ENCODE data around the gene EPB41L4B.
"Not testable (repeated sequence)": the region's sequence is repeated elsewhere in the genome, so short reads cannot be mapped to it uniquely, and the experiment has no call there.

EPB41L4B gene

GRCh38 chr9:109149722-109150121 is 171.1 kb downstream of the EPB41L4B start:
- Histone ChIP-seq H3K27ac (ENCODE audit: low read depth, low read length) (no peak overlapping the region), H3K27me3 (ENCODE audit: control insufficient read depth, insufficient read depth, low read length) (no peaks in the 10 kb centered on the region), H3K4me1 (ENCODE audit: control insufficient read depth, insufficient read depth, low read length) (no peaks in the 10 kb centered on the region), H3K36me3 (ENCODE audit: control insufficient read depth, insufficient read depth, low read length) (no peaks in the 10 kb centered on the region), H3K4me3 (ENCODE audit: low read length) (no peak overlapping the region), H3K9ac (ENCODE audit: low read length) (no peak overlapping the region)

- Histone ChIP-seq H3K27ac (ENCODE audit: low read depth, low read length) (no peak overlapping the region), H3K36me3 (ENCODE audit: control insufficient read depth, insufficient read depth, low read length) (no peaks in the 10 kb centered on the region), H3K27me3 (ENCODE audit: control insufficient read depth, insufficient read depth, low read length) (no peaks in the 10 kb centered on the region), H3K4me1 (ENCODE audit: control insufficient read depth, insufficient read depth, low read length) (no peaks in the 10 kb centered on the region), H3K4me3 (ENCODE audit: low read length) (no peak overlapping the region), H3K9ac (ENCODE audit: low read length) (no peak overlapping the region)
Measured at GRCh38 chr9:109149089-109149488, 171.8 kb downstream of the EPB41L4B start.

GRCh38 chr9:109145051-109145450 is 175.8 kb downstream of the EPB41L4B start:
- Histone ChIP-seq H3K27me3 (ENCODE audit: control insufficient read depth, insufficient read depth, low read length) (no peaks in the 10 kb centered on the region), H3K27ac (ENCODE audit: low read depth, low read length) (no peak overlapping the region), H3K9ac (ENCODE audit: low read length) (no peak overlapping the region), H3K4me3 (ENCODE audit: low read length) (no peak overlapping the region), H3K36me3 (ENCODE audit: control insufficient read depth, insufficient read depth, low read length) (no peaks in the 10 kb centered on the region), H3K4me1 (ENCODE audit: control insufficient read depth, insufficient read depth, low read length) (no peaks in the 10 kb centered on the region)

- Histone ChIP-seq H3K4me1 (ENCODE audit: control insufficient read depth, insufficient read depth, low read length) (no peaks in the 10 kb centered on the region), H3K36me3 (ENCODE audit: control insufficient read depth, insufficient read depth, low read length) (no peaks in the 10 kb centered on the region), H3K4me3 (ENCODE audit: low read length) (no peak overlapping the region), H3K27ac (ENCODE audit: low read depth, low read length) (no peak overlapping the region), H3K9ac (ENCODE audit: low read length) (no peak overlapping the region), H3K27me3 (ENCODE audit: control insufficient read depth, insufficient read depth, low read length) (no peaks in the 10 kb centered on the region)
Measured at GRCh38 chr9:109143881-109144562, 176.8 kb downstream of the EPB41L4B start.

GRCh38 chr9:109141375-109141774 is 179.5 kb downstream of the EPB41L4B start:
- H3K36me3 ChIP-seq (ENCODE audit: control insufficient read depth, insufficient read depth, low read length), result no peaks in the 10 kb centered on the region
- H3K9ac ChIP-seq (ENCODE audit: low read length), result no peak overlapping the region
- H3K4me3 ChIP-seq (ENCODE audit: low read length), result no peak overlapping the region
- H3K27ac ChIP-seq (ENCODE audit: low read depth, low read length), result no peak overlapping the region
- H3K4me1 ChIP-seq (ENCODE audit: control insufficient read depth, insufficient read depth, low read length), result no peaks in the 10 kb centered on the region
- no peaks in the 10 kb centered on the region for H3K27me3 ChIP-seq (ENCODE audit: control insufficient read depth, insufficient read depth, low read length)

GRCh38 chr9:109139851-109140250 is 181.0 kb downstream of the EPB41L4B start:
- H3K27me3 ChIP-seq (ENCODE audit: control insufficient read depth, insufficient read depth, low read length), result no peaks in the 10 kb centered on the region
- H3K4me1 ChIP-seq (ENCODE audit: control insufficient read depth, insufficient read depth, low read length), result no peaks in the 10 kb centered on the region
- no peak overlapping the region for H3K4me3 ChIP-seq (ENCODE audit: low read length)
- H3K36me3 ChIP-seq (ENCODE audit: control insufficient read depth, insufficient read depth, low read length), result no peaks in the 10 kb centered on the region
- H3K9ac ChIP-seq (ENCODE audit: low read length), result no peak overlapping the region
- H3K27ac ChIP-seq (ENCODE audit: low read depth, low read length), result no peak overlapping the region

- no peaks in the 10 kb centered on the region for H3K36me3 ChIP-seq (ENCODE audit: control insufficient read depth, insufficient read depth, low read length)
- H3K4me3 ChIP-seq (ENCODE audit: low read length), result no peak overlapping the region
- H3K27me3 ChIP-seq (ENCODE audit: control insufficient read depth, insufficient read depth, low read length), result no peaks in the 10 kb centered on the region
- H3K4me1 ChIP-seq (ENCODE audit: control insufficient read depth, insufficient read depth, low read length), result no peaks in the 10 kb centered on the region
- H3K27ac ChIP-seq (ENCODE audit: low read depth, low read length), result no peak overlapping the region
- no peak overlapping the region for H3K9ac ChIP-seq (ENCODE audit: low read length)
Measured at GRCh38 chr9:109138421-109138820, 182.4 kb downstream of the EPB41L4B start.

- H3K27ac ChIP-seq (ENCODE audit: low read depth, low read length), result no peak overlapping the region
- no peak overlapping the region for H3K9ac ChIP-seq (ENCODE audit: low read length)
- H3K4me1 ChIP-seq (ENCODE audit: control insufficient read depth, insufficient read depth, low read length), result no peaks in the 10 kb centered on the region
- H3K36me3 ChIP-seq (ENCODE audit: control insufficient read depth, insufficient read depth, low read length), result no peaks in the 10 kb centered on the region
- no peaks in the 10 kb centered on the region for H3K27me3 ChIP-seq (ENCODE audit: control insufficient read depth, insufficient read depth, low read length)
- H3K4me3 ChIP-seq (ENCODE audit: low read length), result no peak overlapping the region
Measured at GRCh38 chr9:109134167-109134578, 186.7 kb downstream of the EPB41L4B start.

GRCh38 chr9:109133533-109133932 is 187.3 kb downstream of the EPB41L4B start:
- Histone ChIP-seq H3K27me3 (ENCODE audit: control insufficient read depth, insufficient read depth, low read length) (no peaks in the 10 kb centered on the region), H3K4me3 (ENCODE audit: low read length) (no peak overlapping the region), H3K27ac (ENCODE audit: low read depth, low read length) (no peak overlapping the region), H3K4me1 (ENCODE audit: control insufficient read depth, insufficient read depth, low read length) (no peaks in the 10 kb centered on the region), H3K36me3 (ENCODE audit: control insufficient read depth, insufficient read depth, low read length) (no peaks in the 10 kb centered on the region), H3K9ac (ENCODE audit: low read length) (no peak overlapping the region)

- no peak overlapping the region for H3K27ac ChIP-seq (ENCODE audit: low read depth, low read length)
- no peak overlapping the region for H3K9ac ChIP-seq (ENCODE audit: low read length)
- H3K4me3 ChIP-seq (ENCODE audit: low read length), result no peak overlapping the region
Measured at GRCh38 chr9:109132567-109133021, 188.3 kb downstream of the EPB41L4B start.

GRCh38 chr9:109129470-109130197 is 191.2 kb downstream of the EPB41L4B start:
- no peak overlapping the region for H3K27ac ChIP-seq (ENCODE audit: low read depth, low read length)
- H3K4me3 ChIP-seq (ENCODE audit: low read length), result no peak overlapping the region
- no peaks in the 10 kb centered on the region for H3K36me3 ChIP-seq (ENCODE audit: control insufficient read depth, insufficient read depth, low read length)
- no peak overlapping the region for H3K9ac ChIP-seq (ENCODE audit: low read length)
- H3K4me1 ChIP-seq (ENCODE audit: control insufficient read depth, insufficient read depth, low read length), result no peaks in the 10 kb centered on the region
- H3K27me3 ChIP-seq (ENCODE audit: control insufficient read depth, insufficient read depth, low read length), result no peaks in the 10 kb centered on the region

More at GRCh38 chr9:109132567-109133021, 188.3 kb downstream of the EPB41L4B start:
- Histone ChIP-seq H3K36me3 (ENCODE audit: control insufficient read depth, insufficient read depth, low read length) (no peaks in the 10 kb centered on the region), H3K27me3 (ENCODE audit: control insufficient read depth, insufficient read depth, low read length) (no peaks in the 10 kb centered on the region), H3K4me1 (ENCODE audit: control insufficient read depth, insufficient read depth, low read length) (no peaks in the 10 kb centered on the region)

GRCh38 chr9:109126671-109127070 is 194.2 kb downstream of the EPB41L4B start:
- not testable (repeated sequence) for H3K4me3 ChIP-seq (ENCODE audit: low read length); H3K4me1 ChIP-seq (ENCODE audit: control insufficient read depth, insufficient read depth, low read length); H3K27me3 ChIP-seq (ENCODE audit: control insufficient read depth, insufficient read depth, low read length); H3K36me3 ChIP-seq (ENCODE audit: control insufficient read depth, insufficient read depth, low read length); H3K27ac ChIP-seq (ENCODE audit: low read depth, low read length); H3K9ac ChIP-seq (ENCODE audit: low read length)

- H3K4me1 ChIP-seq (ENCODE audit: control insufficient read depth, insufficient read depth, low read length), result peaks cover 3% of the 10 kb centered on the region
Measured at GRCh38 chr9:109124121-109124520, 196.7 kb downstream of the EPB41L4B start.

More at GRCh38 chr9:109124121-109124520, 196.7 kb downstream of the EPB41L4B start:
- no peaks in the 10 kb centered on the region for H3K36me3 ChIP-seq (ENCODE audit: control insufficient read depth, insufficient read depth, low read length)
- H3K9ac ChIP-seq (ENCODE audit: low read length), result no peak overlapping the region
- H3K27ac ChIP-seq (ENCODE audit: low read depth, low read length), result no peak overlapping the region
- no peaks in the 10 kb centered on the region for H3K27me3 ChIP-seq (ENCODE audit: control insufficient read depth, insufficient read depth, low read length)
- no peak overlapping the region for H3K4me3 ChIP-seq (ENCODE audit: low read length)

All from rectal smooth muscle tissue (tissue), 1 donor.